HCT116 (cell line): ENCODE data around the gene RAPGEF6.

Experiments used
- SIN3A ChIP-seq: IDR thresholded peaks from 2 replicates; pipeline ENCODE4 v1.6.1; 2012; ENCODE audit warnings: low read depth
- ZNF274 ChIP-seq: fragments of 200-500 bp; sonication (Bioruptor generic); IDR thresholded peaks from 2 replicates; pipeline ENCODE4 v1.6.1; 2014; ENCODE audit warnings: mild to moderate bottlenecking, low read depth, low read length, inconsistent platforms

DNA sequence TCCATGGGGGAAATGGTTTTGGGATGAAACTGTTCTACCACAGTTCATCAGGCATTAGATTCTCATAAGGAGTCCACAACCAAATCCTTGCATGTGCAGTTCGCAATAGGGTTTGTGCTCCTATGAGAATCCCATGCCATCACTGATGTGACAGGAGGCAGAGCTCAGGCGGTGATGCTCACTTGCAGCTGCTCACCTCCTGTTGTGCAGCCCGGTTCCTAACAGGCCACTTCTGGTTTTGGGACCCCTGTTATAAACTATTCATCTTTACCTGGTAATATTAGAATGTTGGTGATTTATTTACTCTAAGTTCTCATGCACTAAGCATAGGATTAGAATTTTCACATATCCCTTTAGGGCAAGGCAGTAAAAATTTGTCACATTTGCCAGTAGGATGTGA, 248.9 kb downstream of the RAPGEF6 start:
- TF ChIP-seq ZNF274 (no peak), SIN3A (no peak)
